ENCODE measurements around the gene PTPRU.

PTPRU gene

GRCh38 chr1:29239142-29239541, 2.8 kb downstream of the PTPRU start:
- no peak for TF ChIP-seq ZFX (IDR thresholded peaks at IDR 0.05; ENCODE audit: borderline replicate concordance)
- no peak for TF ChIP-seq CTCF (IDR thresholded peaks at IDR 0.05)
- no peak overlapping the region for H3K27ac ChIP-seq

- no peak for TF ChIP-seq ZFX (IDR thresholded peaks at IDR 0.05; ENCODE audit: borderline replicate concordance)
- 0 out of 2 replicates have a peak, but pooled peaks have one; percentile 8 for TF ChIP-seq CTCF (IDR thresholded peaks at IDR 0.05)
- H3K27ac ChIP-seq: no peak overlapping the region
These were observed 4.1 kb downstream of the PTPRU start for GRCh38 chr1:29240400-29240837.

GRCh38 chr1:29240986-29241385, 4.7 kb downstream of the PTPRU start:
- TF ChIP-seq CTCF (IDR thresholded peaks at IDR 0.05) (no peak), ZFX (IDR thresholded peaks at IDR 0.05; ENCODE audit: borderline replicate concordance) (no peak)
- H3K27ac ChIP-seq: no peak overlapping the region

- H3K27ac ChIP-seq: no peak overlapping the region
- TF ChIP-seq CTCF (IDR thresholded peaks at IDR 0.05) (no peak), ZFX (IDR thresholded peaks at IDR 0.05; ENCODE audit: borderline replicate concordance) (no peak)
These were observed 6.9 kb downstream of the PTPRU start for GRCh38 chr1:29243023-29243870.

GRCh38 chr1:29243871-29244200, 7.5 kb downstream of the PTPRU start:
- no peak overlapping the region for H3K27ac ChIP-seq
- no peak for TF ChIP-seq CTCF (IDR thresholded peaks at IDR 0.05)
- TF ChIP-seq ZFX (IDR thresholded peaks at IDR 0.05; ENCODE audit: borderline replicate concordance): no peak

- no peak overlapping the region for H3K27ac ChIP-seq
- TF ChIP-seq ZFX (IDR thresholded peaks at IDR 0.05; ENCODE audit: borderline replicate concordance) (no peak), CTCF (IDR thresholded peaks at IDR 0.05) (no peak)
These were observed 8.9 kb downstream of the PTPRU start for GRCh38 chr1:29245261-29245660.

GRCh38 chr1:29245876-29246275, 9.6 kb downstream of the PTPRU start:
- TF ChIP-seq CTCF (IDR thresholded peaks at IDR 0.05) (peak; percentile 71), ZFX (IDR thresholded peaks at IDR 0.05; ENCODE audit: borderline replicate concordance) (no peak)
- no peak overlapping the region for H3K27ac ChIP-seq
